Muscle layer of duodenum (tissue), 2 donors: ENCODE measurements around the gene LCE2A.
"Not testable (repeated sequence)": the region's sequence is repeated elsewhere in the genome, so short reads cannot be mapped to it uniquely, and the experiment has no call there.

Source experiments
- H3K27ac ChIP-seq: one replicate; pipeline ENCODE4 v1.7.0; 2013; ENCODE audit warnings: mild to moderate bottlenecking, low read length
- H3K27me3 ChIP-seq: one replicate; pipeline ENCODE4 v1.7.0; 2013; ENCODE audit warnings: low read depth, mild to moderate bottlenecking, control low read depth, low read length
- H3K36me3 ChIP-seq, 2 donors: one replicate each; pipeline ENCODE4 v1.7.0; 2013; ENCODE audit warnings: low read length in 2 of 2, control low read depth in 1 of 2, mild to moderate bottlenecking in 1 of 2; ENCODE audit not compliant: insufficient read depth in 2 of 2, control insufficient read depth in 1 of 2
- H3K4me1 ChIP-seq, 2 donors: one replicate each; pipeline ENCODE4 v1.7.0; 2013; ENCODE audit warnings: low read length in 2 of 2, mild to moderate bottlenecking in 2 of 2, control low read depth in 1 of 2, moderate library complexity in 1 of 2; ENCODE audit not compliant: insufficient read depth in 2 of 2, control insufficient read depth in 1 of 2
- H3K4me3 ChIP-seq, 2 donors: one replicate each; pipeline ENCODE4 v1.7.0; 2013; ENCODE audit warnings: low read length in 2 of 2, low read depth in 1 of 2, mild to moderate bottlenecking in 1 of 2
- H3K9me3 ChIP-seq, 2 donors: one replicate each; pipeline ENCODE4 v1.7.0; 2013; ENCODE audit warnings: low read length in 2 of 2, control low read depth in 1 of 2, mild to moderate bottlenecking in 1 of 2; ENCODE audit not compliant: control insufficient read depth in 1 of 2
- donor health status: healthy.

LCE2A gene

DNA sequence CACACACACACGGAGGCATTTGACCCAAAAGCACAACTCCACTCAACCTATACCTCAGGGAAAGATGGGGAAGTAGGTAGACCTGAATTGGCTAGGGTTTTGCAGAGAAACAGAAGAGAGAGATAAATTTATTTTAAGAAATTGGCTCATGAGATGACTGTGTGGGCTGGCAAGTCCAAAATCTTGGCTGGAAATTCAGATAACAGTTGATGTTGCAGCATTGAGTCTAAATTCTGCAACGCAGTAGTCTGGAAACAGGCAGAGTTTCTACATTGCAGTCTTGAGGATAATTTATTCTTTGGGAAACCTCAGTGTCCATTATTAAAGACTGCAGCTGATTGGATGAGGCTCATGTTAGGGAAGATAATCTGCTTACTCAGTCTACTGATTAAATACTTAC lies 16.5 kb upstream of the LCE2A start:
- Histone ChIP-seq H3K9me3 (no peaks in the 10 kb centered on the region), H3K4me1 (no peaks in the 10 kb centered on the region), H3K36me3 (no peaks in the 10 kb centered on the region), H3K27ac (no peak overlapping the region), H3K27me3 (no peaks in the 10 kb centered on the region), H3K4me3 (no peak overlapping the region)

DNA sequence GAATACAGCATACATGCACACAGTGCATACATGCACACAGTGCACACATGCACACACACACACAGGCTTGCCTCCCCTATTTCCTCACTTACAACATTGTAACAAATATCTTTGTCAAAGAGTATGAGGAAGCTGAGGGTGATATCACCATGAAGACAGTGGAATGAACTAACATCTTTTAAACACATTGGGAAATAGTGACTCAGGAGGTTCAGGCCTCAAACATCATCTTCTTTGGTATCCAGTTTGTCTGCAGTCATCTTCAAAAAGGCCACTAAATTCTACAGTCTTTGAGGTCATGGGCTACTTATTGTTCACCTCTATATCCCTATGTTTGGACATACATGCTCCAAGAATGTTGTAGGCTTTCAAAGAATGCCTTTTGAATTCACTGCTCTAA lies 14.3 kb upstream of the LCE2A start:
- Histone ChIP-seq H3K9me3 (no peaks in the 10 kb centered on the region), H3K36me3 (no peaks in the 10 kb centered on the region), H3K27me3 (no peaks in the 10 kb centered on the region), H3K4me3 (no peak overlapping the region), H3K27ac (no peak overlapping the region), H3K4me1 (no peaks in the 10 kb centered on the region)

DNA sequence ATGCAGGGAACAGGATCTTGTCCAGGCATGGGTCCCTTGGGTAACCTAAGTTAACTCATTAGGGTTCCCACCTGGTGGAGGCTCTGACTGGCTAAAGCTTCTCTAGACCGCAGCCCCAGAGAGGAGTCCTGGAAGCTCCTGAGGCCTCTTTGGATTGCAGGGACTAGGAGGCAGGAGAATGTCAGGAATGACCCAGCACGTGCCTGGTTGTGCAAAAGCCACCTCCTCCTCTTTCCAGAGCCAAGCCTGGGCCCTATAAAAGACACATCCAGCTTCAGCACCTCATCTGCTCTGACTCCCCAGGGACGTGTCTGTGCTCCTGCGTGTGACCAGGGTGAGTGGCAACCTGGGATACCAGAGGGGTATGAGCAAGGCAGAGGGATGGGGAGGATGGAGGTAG lies 12.3 kb upstream of the LCE2A start, which contains the start of gene LCE2B:
TSS of gene LCE2B (plus strand) at position 301 of the 400 bp plus-strand sequence. CDS start 721 bp downstream, outside the sequence.
- not testable (repeated sequence) for H3K9me3 ChIP-seq, H3K4me1 ChIP-seq, H3K27ac ChIP-seq, H3K27me3 ChIP-seq, H3K4me3 ChIP-seq, H3K36me3 ChIP-seq

DNA sequence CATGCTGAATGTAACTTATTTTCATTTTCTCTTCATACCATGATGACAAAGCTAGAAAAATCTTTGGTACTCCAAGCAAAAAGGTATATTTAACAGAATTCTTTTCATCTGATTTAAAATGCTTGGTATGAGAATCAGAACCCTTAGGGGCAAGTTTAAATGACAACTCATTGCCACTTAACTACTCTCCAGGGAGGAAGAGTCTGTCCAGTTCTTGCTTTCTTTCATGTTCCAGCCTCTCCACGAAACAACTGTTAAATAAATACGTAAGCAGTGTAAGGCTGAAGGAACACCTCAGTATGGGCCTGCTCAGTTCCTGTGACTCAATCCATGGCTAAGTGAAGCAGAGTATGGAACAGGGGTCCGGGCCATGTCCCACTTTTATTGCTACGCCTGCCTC lies 1.6 kb downstream of the LCE2A start:
- Histone ChIP-seq H3K4me1 (no peaks in the 10 kb centered on the region), H3K27ac (no peak overlapping the region), H3K9me3 (no peaks in the 10 kb centered on the region), H3K27me3 (no peaks in the 10 kb centered on the region), H3K4me3 (no peak overlapping the region), H3K36me3 (no peaks in the 10 kb centered on the region)

DNA sequence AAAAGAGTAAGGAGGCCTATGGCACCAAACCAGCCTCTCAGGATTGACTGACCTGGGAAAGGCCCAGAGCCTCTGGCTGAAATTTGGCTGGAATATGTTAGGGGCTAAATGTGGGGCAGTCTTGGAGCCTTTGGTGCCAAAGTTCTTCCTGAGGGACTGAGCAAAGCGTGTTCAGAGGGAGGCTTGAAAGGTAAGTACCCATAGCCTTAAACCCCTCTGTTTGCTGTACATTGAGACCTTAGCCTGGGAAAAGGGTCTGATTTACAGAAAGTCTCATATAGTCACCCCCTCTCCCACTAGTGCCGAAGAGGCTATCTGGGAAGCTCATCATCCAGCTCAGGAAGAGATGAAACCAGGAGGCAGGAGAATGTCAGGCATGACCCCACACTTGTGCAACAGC lies 9.7 kb downstream of the LCE2A start, which contains the start of gene LCE4A:
TSS of gene LCE4A (plus strand) at position 301 of the 400 bp plus-strand sequence. CDS start 916 bp downstream, outside the sequence.
- Histone ChIP-seq H3K27ac (no peak within 1 kb of the TSS), H3K9me3 (no peaks in the 10 kb centered on the region), H3K4me1 (no peaks in the 10 kb centered on the region), H3K36me3 (no peaks in the 10 kb centered on the region), H3K4me3 (no peak within 1 kb of the TSS), H3K27me3 (no peaks in the 10 kb centered on the region)

DNA sequence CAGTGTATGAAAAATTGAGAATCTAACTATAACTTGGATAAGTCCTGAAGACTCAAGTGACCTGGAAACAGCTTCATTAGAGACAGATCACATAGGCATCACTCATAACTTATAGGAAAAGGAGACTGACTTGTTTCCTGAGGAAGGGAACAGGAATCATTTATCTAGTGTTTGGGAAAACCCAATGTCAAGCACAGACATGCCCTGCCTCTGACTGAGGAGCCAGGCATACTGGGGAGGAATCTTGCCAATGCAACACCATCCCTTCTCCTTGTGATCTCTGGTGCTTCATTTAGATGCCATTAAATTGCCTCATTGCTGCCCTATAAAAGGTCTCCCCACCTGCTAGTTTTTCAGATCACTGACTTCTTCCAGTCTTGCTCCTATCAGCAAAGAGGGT lies 20.1 kb downstream of the LCE2A start:
- no peak overlapping the region for H3K27ac ChIP-seq
- peaks cover 0 to 7% of the 10 kb centered on the region in 2 donors for H3K9me3 ChIP-seq
- H3K4me1 ChIP-seq: no peaks in the 10 kb centered on the region
- no peak overlapping the region for H3K4me3 ChIP-seq
- no peaks in the 10 kb centered on the region for H3K27me3 ChIP-seq
- H3K36me3 ChIP-seq: no peaks in the 10 kb centered on the region

DNA sequence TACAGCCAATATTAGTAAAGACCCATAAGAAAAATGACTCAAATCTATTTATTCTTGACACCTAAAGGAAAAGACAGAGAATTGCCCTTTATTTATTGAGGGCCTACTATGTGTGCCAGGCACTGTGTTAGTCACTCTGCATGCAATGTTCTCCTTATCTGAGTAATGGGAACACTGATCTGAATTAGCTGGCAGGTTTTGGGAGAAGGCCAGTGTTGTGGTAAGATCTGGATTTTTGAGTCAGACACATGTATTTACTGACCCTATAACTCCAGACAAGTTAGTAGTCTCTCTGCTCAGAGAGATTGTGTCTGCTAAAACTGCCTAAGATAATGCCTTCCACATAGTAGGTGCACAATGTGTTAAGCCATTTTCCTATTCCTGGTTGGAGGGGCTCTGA lies 27.1 kb downstream of the LCE2A start:
- no peak overlapping the region for H3K27ac ChIP-seq
- no peak overlapping the region for H3K4me3 ChIP-seq
- no peaks in the 10 kb centered on the region for H3K9me3 ChIP-seq
- no peaks in the 10 kb centered on the region for H3K4me1 ChIP-seq
- H3K27me3 ChIP-seq: no peaks in the 10 kb centered on the region
- H3K36me3 ChIP-seq: no peaks in the 10 kb centered on the region

DNA sequence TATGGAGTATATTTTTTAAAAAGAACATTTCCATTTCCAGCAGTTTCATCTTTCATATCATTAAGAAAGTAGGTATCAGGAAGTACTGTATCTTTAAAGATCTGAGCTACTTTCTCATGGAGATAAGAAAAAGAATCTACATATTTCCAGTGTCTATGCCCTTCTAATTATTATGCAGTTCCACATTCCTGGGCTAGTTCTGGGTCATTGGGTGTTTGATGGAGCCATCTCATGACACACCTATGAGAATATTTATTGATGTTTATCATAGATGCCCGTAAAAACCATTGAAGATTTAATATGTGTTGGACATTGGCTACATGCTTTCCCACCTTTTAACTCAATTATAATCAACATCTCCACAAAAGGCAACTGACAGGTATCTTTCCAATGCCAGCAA lies 30.8 kb downstream of the LCE2A start:
- Histone ChIP-seq H3K9me3 (no peaks in the 10 kb centered on the region), H3K27ac (no peak overlapping the region), H3K4me3 (no peak overlapping the region), H3K36me3 (no peaks in the 10 kb centered on the region), H3K27me3 (no peaks in the 10 kb centered on the region), H3K4me1 (no peaks in the 10 kb centered on the region)

DNA sequence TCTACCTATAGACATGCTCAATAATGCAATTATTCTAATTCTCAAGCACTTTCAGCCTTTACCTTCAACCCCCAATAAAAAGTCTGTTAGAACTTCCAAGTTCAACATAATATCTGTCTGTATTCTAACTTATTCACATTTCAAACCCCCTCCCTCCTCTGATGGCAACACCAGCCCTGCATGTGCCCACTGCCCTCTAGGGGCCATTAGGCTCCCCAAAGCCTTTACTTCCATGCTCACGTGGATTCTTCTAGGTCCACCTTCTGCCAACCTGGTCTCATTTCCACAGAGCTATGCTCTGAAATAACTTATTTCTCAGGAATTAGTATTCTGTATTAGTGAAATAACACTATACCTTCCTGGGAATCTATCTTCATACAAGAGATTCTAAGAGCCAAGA lies 37.5 kb downstream of the LCE2A start:
- Histone ChIP-seq H3K4me3 (no peak overlapping the region), H3K4me1 (no peaks in the 10 kb centered on the region)

DNA sequence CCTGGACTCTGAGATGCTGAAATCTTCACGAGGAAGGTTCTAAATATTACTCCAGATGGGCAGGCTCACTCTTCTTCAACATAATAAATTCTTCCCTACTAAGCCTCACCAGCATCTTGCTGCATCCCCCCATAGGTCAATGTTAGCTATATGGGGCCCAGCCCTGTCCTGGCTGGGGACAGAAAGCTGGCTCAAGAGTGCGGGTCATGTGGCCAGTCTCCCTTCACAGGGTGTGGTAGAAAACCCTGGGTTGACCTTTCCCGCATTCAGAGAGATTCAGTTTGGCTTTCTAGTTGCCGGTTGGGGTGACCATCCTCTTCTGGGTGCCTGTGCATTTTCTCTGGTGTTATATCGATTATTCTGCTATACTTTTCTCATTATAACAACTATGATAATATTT lies 39.9 kb downstream of the LCE2A start:
- no peak overlapping the region for H3K4me3 ChIP-seq
- no peak overlapping the region for H3K27ac ChIP-seq
- no peaks in the 10 kb centered on the region for H3K9me3 ChIP-seq
- no peaks in the 10 kb centered on the region for H3K27me3 ChIP-seq
- no peaks in the 10 kb centered on the region for H3K4me1 ChIP-seq
- H3K36me3 ChIP-seq: no peaks in the 10 kb centered on the region

More for the DNA sequence above, 37.5 kb downstream of the LCE2A start:
- Histone ChIP-seq H3K27me3 (no peaks in the 10 kb centered on the region), H3K9me3 (no peaks in the 10 kb centered on the region), H3K27ac (no peak overlapping the region), H3K36me3 (no peaks in the 10 kb centered on the region)

DNA sequence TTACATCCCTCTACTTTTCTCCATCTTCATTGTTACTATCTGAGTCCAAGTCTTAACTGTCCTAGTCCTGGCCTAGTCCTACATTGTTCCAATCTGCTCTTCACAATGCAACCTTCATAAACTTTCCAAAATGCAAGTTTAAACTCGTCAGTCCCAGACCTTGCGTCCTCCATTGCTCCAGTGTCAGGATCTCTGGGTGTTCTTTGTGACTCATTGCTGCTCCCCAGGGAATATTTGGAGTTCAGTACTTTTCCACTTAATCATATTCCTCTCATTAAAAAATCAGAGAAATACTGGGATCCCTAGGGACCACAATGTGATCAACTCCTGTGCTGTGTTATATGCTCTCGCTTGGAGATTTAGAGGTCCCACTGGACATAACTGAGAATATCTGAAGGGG lies 41.7 kb downstream of the LCE2A start:
- Histone ChIP-seq H3K4me1 (no peaks in the 10 kb centered on the region), H3K27ac (no peak overlapping the region), H3K4me3 (no peak overlapping the region), H3K9me3 (no peaks in the 10 kb centered on the region), H3K27me3 (no peaks in the 10 kb centered on the region), H3K36me3 (no peaks in the 10 kb centered on the region)

DNA sequence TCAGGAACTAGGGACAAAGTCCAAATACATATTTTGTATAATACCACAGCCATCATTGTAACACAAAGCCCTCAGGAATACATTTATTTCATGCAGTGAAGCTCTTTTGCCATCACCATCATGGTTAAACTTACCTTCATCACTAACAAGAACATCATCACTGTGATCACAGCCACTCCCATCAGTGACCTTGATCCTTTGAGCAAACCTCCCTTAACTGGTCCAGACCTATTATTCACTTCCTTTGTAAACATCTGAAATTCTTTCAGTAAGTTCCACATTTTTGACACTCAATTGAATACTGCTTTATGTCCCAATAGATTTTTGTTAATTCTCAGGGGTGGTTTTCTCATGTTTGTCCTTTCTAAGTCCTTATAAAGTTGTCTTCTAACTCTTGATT lies 43.5 kb downstream of the LCE2A start:
- Histone ChIP-seq H3K4me1 (no peaks in the 10 kb centered on the region), H3K9me3 (no peaks in the 10 kb centered on the region), H3K27ac (no peak overlapping the region), H3K36me3 (no peaks in the 10 kb centered on the region), H3K27me3 (no peaks in the 10 kb centered on the region), H3K4me3 (no peak overlapping the region)
